ENCODE measurements around the gene EFCAB6.

Gene EFCAB6

DNA sequence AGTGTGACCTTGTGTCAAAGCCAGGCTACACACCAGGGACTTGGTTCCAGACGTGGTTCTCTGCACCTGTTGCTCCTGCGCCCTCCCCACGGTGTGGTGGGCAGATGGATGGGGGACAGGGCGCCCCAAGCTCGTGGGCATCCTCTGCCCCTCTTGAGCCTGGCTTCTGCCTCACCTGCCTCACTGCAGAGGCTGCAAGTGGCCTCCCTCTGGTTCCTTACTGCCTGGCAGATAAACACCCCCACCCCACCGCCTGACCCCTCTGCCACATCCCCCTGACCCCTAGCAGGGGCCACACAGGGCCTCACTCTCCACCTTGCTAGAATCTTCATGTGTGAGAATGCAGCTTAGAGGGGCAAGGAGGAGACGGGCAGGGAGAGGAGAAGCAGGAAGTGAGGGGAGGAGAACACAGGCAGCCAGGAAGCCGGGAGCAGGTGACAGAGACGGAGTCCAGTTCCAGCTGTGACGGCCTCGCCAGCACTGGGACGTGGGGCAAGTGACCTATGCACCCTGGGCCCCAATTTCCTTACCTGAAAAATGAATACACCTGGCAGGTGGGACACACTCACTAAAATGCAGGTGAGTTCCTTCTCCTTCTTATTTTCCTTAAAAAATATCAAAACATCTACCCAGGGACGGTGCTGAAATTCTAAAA is 178.3 kb downstream of the EFCAB6 start:
- no peak overlapping the region for H3K4me3 ChIP-seq (ENCODE audit: low read depth, low read length)
- no peak for DNase-seq (ENCODE audit: low read depth)
- TF ChIP-seq, protein P1, sequence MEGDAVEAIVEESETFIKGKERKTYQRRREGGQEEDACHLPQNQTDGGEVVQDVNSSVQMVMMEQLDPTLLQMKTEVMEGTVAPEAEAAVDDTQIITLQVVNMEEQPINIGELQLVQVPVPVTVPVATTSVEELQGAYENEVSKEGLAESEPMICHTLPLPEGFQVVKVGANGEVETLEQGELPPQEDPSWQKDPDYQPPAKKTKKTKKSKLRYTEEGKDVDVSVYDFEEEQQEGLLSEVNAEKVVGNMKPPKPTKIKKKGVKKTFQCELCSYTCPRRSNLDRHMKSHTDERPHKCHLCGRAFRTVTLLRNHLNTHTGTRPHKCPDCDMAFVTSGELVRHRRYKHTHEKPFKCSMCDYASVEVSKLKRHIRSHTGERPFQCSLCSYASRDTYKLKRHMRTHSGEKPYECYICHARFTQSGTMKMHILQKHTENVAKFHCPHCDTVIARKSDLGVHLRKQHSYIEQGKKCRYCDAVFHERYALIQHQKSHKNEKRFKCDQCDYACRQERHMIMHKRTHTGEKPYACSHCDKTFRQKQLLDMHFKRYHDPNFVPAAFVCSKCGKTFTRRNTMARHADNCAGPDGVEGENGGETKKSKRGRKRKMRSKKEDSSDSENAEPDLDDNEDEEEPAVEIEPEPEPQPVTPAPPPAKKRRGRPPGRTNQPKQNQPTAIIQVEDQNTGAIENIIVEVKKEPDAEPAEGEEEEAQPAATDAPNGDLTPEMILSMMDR (conservative IDR thresholded peaks at IDR 0.05; ENCODE audit: low read depth, low read length): no peak

DNA sequence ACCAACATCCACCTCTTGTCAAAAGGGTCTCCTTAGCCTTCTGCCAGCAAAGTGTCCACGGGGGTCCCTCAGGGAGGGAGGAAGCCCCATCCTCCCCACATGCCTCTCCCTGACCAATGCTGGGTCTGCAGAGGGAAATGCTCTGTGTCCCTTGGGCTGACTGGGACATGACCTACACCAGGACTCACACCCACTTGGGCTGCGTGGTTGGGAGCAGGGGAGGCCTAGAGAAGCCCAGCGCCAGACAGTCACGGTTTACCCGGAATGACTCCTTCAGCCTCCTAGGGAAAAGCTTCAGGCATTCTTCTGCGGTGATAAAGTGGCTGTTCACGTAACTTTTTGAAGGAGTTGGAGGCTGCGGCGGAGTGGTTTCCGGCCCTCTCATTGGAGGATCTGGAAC is 180.3 kb downstream of the EFCAB6 start:
- DNase-seq (ENCODE audit: low read depth): no peak
- H3K4me3 ChIP-seq (ENCODE audit: low read depth, low read length): no peak overlapping the region
- TF ChIP-seq, protein P1 (conservative IDR thresholded peaks at IDR 0.05; ENCODE audit: low read depth, low read length): no peak

DNA sequence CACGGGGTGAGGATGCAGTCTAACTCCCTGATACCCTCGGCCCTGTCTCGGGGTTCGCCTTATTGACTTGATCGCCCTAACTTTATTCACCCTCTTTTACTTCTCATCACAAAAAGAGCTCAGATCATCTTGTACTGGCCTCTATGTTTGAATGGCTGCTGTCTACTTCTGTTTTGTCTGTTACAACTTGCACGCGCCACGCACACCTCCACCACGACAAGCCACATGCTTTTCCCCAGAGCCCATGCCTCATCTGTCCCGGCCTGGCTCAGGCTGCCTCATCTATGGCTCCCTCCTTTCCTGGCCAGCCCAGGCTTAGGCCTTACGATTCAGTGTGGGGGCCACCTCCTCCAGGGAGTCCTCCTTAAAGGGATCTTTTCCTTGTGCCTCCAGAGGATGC is 180.9 kb downstream of the EFCAB6 start:
- TF ChIP-seq, protein P1 (conservative IDR thresholded peaks at IDR 0.05; ENCODE audit: low read depth, low read length): no peak
- no peak for DNase-seq (ENCODE audit: low read depth)
- H3K4me3 ChIP-seq (ENCODE audit: low read depth, low read length): no peak overlapping the region

DNA sequence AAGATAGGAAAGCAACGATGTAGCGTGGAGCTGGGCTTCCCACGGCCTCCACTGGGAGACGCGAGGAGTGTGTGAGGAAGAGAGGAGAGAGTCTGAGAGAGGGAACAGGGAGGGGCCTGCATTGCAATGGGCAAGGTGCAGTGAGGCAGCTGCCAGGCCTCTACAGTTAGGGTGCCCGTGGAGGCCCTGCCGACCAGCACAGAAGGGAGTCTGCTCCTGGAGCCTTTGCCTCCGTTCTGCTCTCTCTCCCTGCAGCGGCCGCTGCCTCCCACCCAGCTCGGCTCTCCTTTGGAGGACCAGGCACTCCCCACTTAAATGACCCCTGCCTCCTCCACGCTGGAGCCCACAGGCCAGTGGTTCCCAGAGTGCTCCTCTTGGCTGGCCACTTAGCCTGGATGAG is 181.7 kb downstream of the EFCAB6 start:
- H3K4me3 ChIP-seq (ENCODE audit: low read depth, low read length): no peak overlapping the region
- DNase-seq (ENCODE audit: low read depth): no peak
- TF ChIP-seq, protein P1 (conservative IDR thresholded peaks at IDR 0.05; ENCODE audit: low read depth, low read length): no peak

DNA sequence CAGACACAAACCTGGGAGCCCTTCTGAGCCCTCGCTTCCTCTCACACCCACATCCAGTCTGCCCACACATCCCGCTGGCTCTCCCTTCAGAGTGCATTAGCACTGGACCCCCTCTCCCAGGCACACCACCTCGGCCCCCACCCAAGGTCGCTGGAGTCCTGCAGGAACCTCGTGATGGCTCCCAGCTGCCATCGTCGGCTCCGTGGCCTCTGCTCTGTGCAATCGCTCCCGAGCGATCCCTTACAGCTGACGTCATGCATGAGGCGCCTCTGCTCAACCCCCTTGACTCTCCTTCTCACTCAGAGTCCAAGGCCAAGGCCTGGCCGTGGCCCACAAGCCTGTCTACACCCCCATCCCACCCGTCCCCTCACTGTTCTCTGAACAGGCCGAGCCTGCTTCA is 183.9 kb downstream of the EFCAB6 start:
- DNase-seq (ENCODE audit: low read depth): no peak
- TF ChIP-seq, protein P1 (conservative IDR thresholded peaks at IDR 0.05; ENCODE audit: low read depth, low read length): no peak
- H3K4me3 ChIP-seq (ENCODE audit: low read depth, low read length): no peak overlapping the region

DNA sequence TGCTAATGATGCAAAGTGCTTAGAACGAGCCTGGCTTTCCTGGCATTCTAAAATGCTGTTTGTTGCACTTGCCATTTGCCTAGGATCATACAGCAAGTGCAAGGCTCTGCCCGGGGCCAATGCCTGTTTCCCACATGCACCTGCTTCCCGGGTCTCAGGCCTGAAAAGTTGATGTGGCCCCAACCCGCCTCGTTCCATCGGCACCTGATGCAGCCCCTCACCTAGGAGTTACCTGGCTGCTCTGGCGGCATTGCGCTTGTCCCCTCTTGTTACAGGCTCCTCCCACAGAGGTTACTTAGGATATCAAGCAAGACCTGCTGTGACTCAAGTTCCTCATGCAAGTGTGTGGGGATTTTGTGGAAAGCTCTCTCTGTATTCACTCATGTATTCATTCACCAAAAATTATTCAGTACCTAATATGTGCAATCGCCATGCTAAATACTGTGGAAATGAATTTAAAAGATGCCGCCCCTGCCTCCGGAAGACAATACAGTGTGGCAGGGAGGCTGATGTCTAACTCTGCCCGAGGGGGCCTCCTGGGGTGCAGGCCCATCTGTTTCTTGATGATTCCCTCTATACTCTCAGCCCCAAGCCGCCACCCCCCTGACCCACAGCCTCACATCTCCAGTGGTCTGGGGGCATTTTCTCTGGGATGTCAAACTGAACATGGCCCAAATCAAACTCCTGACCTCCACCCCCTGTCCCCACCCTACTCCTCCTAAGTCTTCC is 184.5 kb downstream of the EFCAB6 start:
- DNase-seq (ENCODE audit: low read depth): no peak
- no peak overlapping the region for H3K4me3 ChIP-seq (ENCODE audit: low read depth, low read length)
- TF ChIP-seq, protein P1 (conservative IDR thresholded peaks at IDR 0.05; ENCODE audit: low read depth, low read length): no peak

DNA sequence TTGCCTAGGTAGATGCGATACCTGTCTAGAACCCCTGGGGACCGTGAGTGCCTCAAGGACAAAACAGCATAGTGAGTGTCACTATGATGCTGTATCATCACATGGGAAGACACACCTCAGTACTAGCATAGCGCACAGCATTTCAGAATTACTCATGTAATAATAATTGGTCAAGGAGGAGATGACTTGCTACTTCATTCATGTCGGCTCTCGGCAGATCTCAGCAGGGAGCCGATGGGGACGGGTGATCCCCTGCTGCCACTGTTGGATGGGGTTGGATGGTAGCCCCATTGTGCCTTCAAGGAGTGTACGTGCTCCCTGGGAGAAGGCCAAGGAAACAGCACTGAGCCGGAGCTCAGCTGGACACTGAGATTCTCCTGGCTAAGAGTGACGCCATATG is 186.9 kb downstream of the EFCAB6 start:
- no peak overlapping the region for H3K4me3 ChIP-seq (ENCODE audit: low read depth, low read length)
- TF ChIP-seq, protein P1 (conservative IDR thresholded peaks at IDR 0.05; ENCODE audit: low read depth, low read length): no peak
- DNase-seq (ENCODE audit: low read depth): no peak
